Stomach (tissue), 9 donors: ENCODE data around the gene DMWD. TPM values are rescaled to one million over a fixed set of nuclear protein-coding genes. Genes with fewer than 3 reads are reported as not detected.

ENCODE experiments used
- DNase-seq, 2 donors: peaks; one replicate each; pipeline versions ENCODE4 v3.0.0 to v3.0.0-alpha.2; 2013 to 2019
- H3K27ac ChIP-seq, 5 donors: fragments of 200-600 bp in 4 of 5; sonication (generic) in 4 of 5; one replicate each; pipeline ENCODE4 v1.5.1; 2013 to 2019; ENCODE audit warnings: mild to moderate bottlenecking in 1 of 5, moderate library complexity in 1 of 5
- H3K27me3 ChIP-seq, 3 donors: fragments of 200-600 bp; sonication (generic); one replicate each; pipeline ENCODE4 v1.5.1; 2017 to 2019; ENCODE audit warnings: mixed run types in 1 of 3
- H3K36me3 ChIP-seq, 4 donors: fragments of 200-600 bp; sonication (generic); 1 replicate in 3 of 4; 2 replicates in 1 of 4; pipeline ENCODE4 v1.5.1; 2016 to 2019
- H3K4me1 ChIP-seq, 4 donors: fragments of 200-600 bp; sonication (generic); one replicate each; pipeline ENCODE4 v1.5.1; 2016 to 2019
- H3K4me3 ChIP-seq, 4 donors: fragments of 200-600 bp; sonication (generic) in 3 of 4; one replicate each; pipeline ENCODE4 v1.5.1; 2016 to 2019; ENCODE audit warnings: mild to moderate bottlenecking in 1 of 4
- H3K9me3 ChIP-seq, 4 donors: fragments of 200-600 bp; sonication (generic); one replicate each; pipeline ENCODE4 v1.5.1; 2016 to 2019
- CTCF ChIP-seq, 7 experiments: fragments of 450-650 bp in 4 of 7; fragments of 200-600 bp in 3 of 7; sonication (generic) in 3 of 7; IDR thresholded peaks; one replicate each; pipeline ENCODE4 v1.5.1; 2016 to 2019; ENCODE audit warnings: antibody characterized with exemption in 7 of 7, control low read depth in 2 of 7, mild to moderate bottlenecking in 1 of 7
- EP300 ChIP-seq: sonication (generic); formaldehyde crosslinking; IDR thresholded peaks from one replicate; pipeline ENCODE4 v1.6.1; 2017; ENCODE audit warnings: antibody characterized with exemption
- POLR2A ChIP-seq, 4 donors: fragments of 450-650 bp; IDR thresholded peaks; one replicate each; pipeline ENCODE4 v1.6.1; 2016; ENCODE audit warnings: antibody characterized with exemption in 4 of 4, control low read depth in 2 of 4, mild to moderate bottlenecking in 1 of 4, moderate library complexity in 1 of 4
- POLR2AphosphoS5 ChIP-seq, 3 donors: sonication (generic); formaldehyde crosslinking; IDR thresholded peaks; one replicate each; pipeline ENCODE4 v1.6.1; 2016; ENCODE audit warnings: antibody characterized with exemption in 3 of 3
- WGBS, 5 donors: extraction: QIAGEN DNeasy Blood & Tissue Kit in 3 of 5; methylation state at CpG; one replicate each; pipeline versions ENCODE4 v1.1.5 to v1.1.7; 2013 to 2018; 5-methylcytosine and 5-hydroxymethylcytosine counted together
- intact Hi-C: fragments of 100-400 bp; cut with DNase I; formaldehyde crosslinking; loops from one replicate; pipeline ENCODE4 v1.15.1; 2023; ENCODE audit warnings: low total_unique reads
- polyA plus RNA-seq, 3 donors: library from polyadenylated mRNA; stranded (reverse); fragments of 200-250 nt; gene quantifications; one replicate each; pipeline ENCODE4 v1.2.3, GENCODE V29; 2013
- total RNA-seq, 5 donors: library from RNA; depleted of rRNA; stranded (reverse); fragments of >200 nt; gene quantifications; one replicate each; pipeline versions ENCODE4 v1.1.0 to v1.2.3, GENCODE V29; 2014 to 2016
- donor health status: healthy with polysubstance abuse.
- donor health status: Bipolar disorder and iron deficiency.
- donor health status: healthy.

Gene DMWD
- total and polyA plus RNA-seq, 8 donors = 5.3 to 52.1 (median 17.2) TPM

GRCh38 chr19:45745606-45746005, 47.0 kb downstream of the DMWD start:
- DNase-seq = no peak
- Histone ChIP-seq H3K9me3 (no peaks in the 10 kb centered on the region), H3K4me3 (no peak overlapping the region), H3K27ac (no peak overlapping the region), H3K27me3 (peaks cover 0 to 18% (median 0%) of the 10 kb centered on the region in 3 donors), H3K36me3 (no peaks in the 10 kb centered on the region), H3K4me1 (no peaks in the 10 kb centered on the region)
- WGBS, 5 donors = 77 to 91% (median 90%) methylated on average over 6 of the region's 6 CpGs
- intact Hi-C loops = no loop called here
- TF ChIP-seq POLR2AphosphoS5 (IDR thresholded peaks at IDR 0.05) = no peak
- TF ChIP-seq CTCF (IDR thresholded peaks at IDR 0.05) = no peak
- no peak for TF ChIP-seq POLR2A (IDR thresholded peaks at IDR 0.05)
- TF ChIP-seq EP300 = no peak

GRCh38 chr19:45742969-45743368, 49.7 kb downstream of the DMWD start:
- no peaks in the 10 kb centered on the region for H3K36me3 ChIP-seq
- no peak for DNase-seq
- 47 to 68% (median 60%) methylated on average over 4 of the region's 4 CpGs for WGBS, 5 donors
- peaks cover 0 to 15% (median 0%) of the 10 kb centered on the region in 3 donors for H3K27me3 ChIP-seq
- no peaks in the 10 kb centered on the region for H3K9me3 ChIP-seq
- intact Hi-C loops = no loop called here
- H3K27ac ChIP-seq = no peak overlapping the region
- TF ChIP-seq CTCF (IDR thresholded peaks at IDR 0.05) (no peak), EP300 (no peak), POLR2AphosphoS5 (IDR thresholded peaks at IDR 0.05) (no peak), POLR2A (IDR thresholded peaks at IDR 0.05) (no peak)
- no peak overlapping the region for H3K4me3 ChIP-seq
- H3K4me1 ChIP-seq = no peaks in the 10 kb centered on the region

GRCh38 chr19:45739498-45740439, 52.9 kb downstream of the DMWD start:
- no peak overlapping the region for H3K27ac ChIP-seq
- DNase-seq = no peak
- no peaks in the 10 kb centered on the region for H3K36me3 ChIP-seq
- H3K4me3 ChIP-seq = no peak overlapping the region
- intact Hi-C loops = no loop called here
- no peaks in the 10 kb centered on the region for H3K9me3 ChIP-seq
- H3K27me3 ChIP-seq = peaks cover 0 to 8% (median 0%) of the 10 kb centered on the region in 3 donors
- no peaks in the 10 kb centered on the region for H3K4me1 ChIP-seq
- WGBS, 5 donors = 81 to 86% (median 83%) methylated on average over 10 of the region's 10 CpGs
- no peak for TF ChIP-seq EP300
- TF ChIP-seq CTCF (IDR thresholded peaks at IDR 0.05) = no peak
- no peak for TF ChIP-seq POLR2A (IDR thresholded peaks at IDR 0.05)
- TF ChIP-seq POLR2AphosphoS5 (IDR thresholded peaks at IDR 0.05) = no peak

GRCh38 chr19:45733160-45733810, 59.4 kb downstream of the DMWD start, which contains the start of gene MEIOSIN:
Gene MEIOSIN (plus strand): TSS chr19:45733439. CDS start chr19:45735377, 1,938 bp downstream.
- DNase-seq = no peak
- WGBS, 5 donors = 90 to 92% (median 92%) methylated on average over 40 to 59 of the region's 59 CpGs
- no peak within 1 kb of the TSS for H3K27ac ChIP-seq
- TF ChIP-seq POLR2A (IDR thresholded peaks at IDR 0.05) (no peak), CTCF (IDR thresholded peaks at IDR 0.05) (no peak), POLR2AphosphoS5 (IDR thresholded peaks at IDR 0.05) (no peak), EP300 (no peak)
- intact Hi-C loops = no loop called here
- no peak within 1 kb of the TSS for H3K4me3 ChIP-seq
- H3K9me3 ChIP-seq = no peaks in the 10 kb centered on the region
- H3K36me3 ChIP-seq = no peaks in the 10 kb centered on the region
- H3K4me1 ChIP-seq = peaks cover 15 to 22% (median 21%) of the 10 kb centered on the region in 4 donors
- no peaks in the 10 kb centered on the region for H3K27me3 ChIP-seq
